Endometrial microvascular endothelial cells (primary cell): ENCODE results near the gene NFATC1. TPM values are rescaled to one million over a fixed set of nuclear protein-coding genes. Genes with fewer than 3 reads are reported as not detected.

Experiments used
- in situ Hi-C: cut with HindIII; loops from 2 replicates; pipeline ENCODE4 v1.10.0; 2017; ENCODE audit warnings: low sequenced_read_pairs, low pct_unique_long_range_greater_than_20kb; ENCODE audit errors: inconsistent ontology term
- total RNA-seq: library from RNA; depleted of rRNA; stranded (reverse); fragments of >200 nt; gene quantifications from one replicate; pipeline ENCODE4 v1.2.3, GENCODE V29; 2015; ENCODE audit errors: inconsistent ontology term

The NFATC1 gene
- total RNA-seq, 1 donor from 2014 or later, result 8.9 TPM

GRCh38 chr18:79429381-79429780 is 33.7 kb downstream of the NFATC1 start:
- in situ Hi-C loops, result no loop called here

- in situ Hi-C loops, result no loop called here
Measured at GRCh38 chr18:79429785-79430281, 34.1 kb downstream of the NFATC1 start.

GRCh38 chr18:79432376-79433120 is 36.8 kb downstream of the NFATC1 start:
- in situ Hi-C loops, result no loop called here

GRCh38 chr18:79433431-79433830 is 37.7 kb downstream of the NFATC1 start:
- in situ Hi-C loops, result no loop called here

GRCh38 chr18:79434607-79435401 is 39.1 kb downstream of the NFATC1 start:
- in situ Hi-C loops, result no loop called here

GRCh38 chr18:79436556-79437275 is 41.0 kb downstream of the NFATC1 start:
- in situ Hi-C loops, result no loop called here

GRCh38 chr18:79438089-79438897 is 42.6 kb downstream of the NFATC1 start:
- in situ Hi-C loops, result no loop called here

GRCh38 chr18:79438898-79439627 is 43.3 kb downstream of the NFATC1 start:
- in situ Hi-C loops, result no loop called here

GRCh38 chr18:79439628-79440023 is 43.9 kb downstream of the NFATC1 start:
- in situ Hi-C loops, result no loop called here

- in situ Hi-C loops, result no loop called here
Measured at GRCh38 chr18:79440316-79441110, 44.8 kb downstream of the NFATC1 start.

- in situ Hi-C loops, result no loop called here
Measured at GRCh38 chr18:79441420-79441819, 45.7 kb downstream of the NFATC1 start.

- in situ Hi-C loops, result no loop called here
Measured at GRCh38 chr18:79442508-79443221, 46.9 kb downstream of the NFATC1 start.

GRCh38 chr18:79445221-79445620 is 49.5 kb downstream of the NFATC1 start:
- in situ Hi-C loops, result no loop called here

- in situ Hi-C loops, result no loop called here
Measured at GRCh38 chr18:79445696-79446561, 50.2 kb downstream of the NFATC1 start.

- in situ Hi-C loops, result no loop called here
Measured at GRCh38 chr18:79446931-79447330, 51.2 kb downstream of the NFATC1 start.
